Measurements from ENCODE around the gene NUP188. TPM values are rescaled to one million over a fixed set of nuclear protein-coding genes. Genes with fewer than 3 reads are reported as not detected.

Gene NUP188
- total and polyA plus RNA-seq, 2 experiments from 2014 or later = 25.5 to 117 TPM

GRCh38 chr9:129023908-129024233, 76.4 kb downstream of the NUP188 start:
- H3K4me2 ChIP-seq = no peak overlapping the region
- no peak overlapping the region for H3K4me3 Mint-ChIP-seq
- no peak for ATAC-seq

More at GRCh38 chr9:129023908-129024233, 76.4 kb downstream of the NUP188 start:
- H3K36me3 Mint-ChIP-seq (ENCODE audit: low read depth) = peaks cover 2% of the 10 kb centered on the region; the same call in 2 of the 3 replicates
- peaks cover 22% of the 10 kb centered on the region for H4K20me1 ChIP-seq (replicated peaks; ENCODE audit: insufficient read depth)
- H3K27ac Mint-ChIP-seq = peak overlapping the region; percentile 31; the same call in 1 of the 2 replicates
- no peak overlapping the region for H3K27ac ChIP-seq (ENCODE audit: low read depth)
- H3K9me3 Mint-ChIP-seq = no peaks in the 10 kb centered on the region
- H3K4me1 ChIP-seq (ENCODE audit: insufficient read depth) = peaks cover 9% of the 10 kb centered on the region
- H2AFZ ChIP-seq = no peak overlapping the region
- no peak overlapping the region for H3K4me3 ChIP-seq
- H3K36me3 ChIP-seq (ENCODE audit: insufficient read depth) = no peaks in the 10 kb centered on the region
- TF ChIP-seq CREB1 (CRISPR knock-in tag; IDR thresholded peaks at IDR 0.05; ENCODE audit: low read depth) (no peak), POLR2AphosphoS5 (IDR thresholded peaks at IDR 0.05; ENCODE audit: low read depth) (no peak), ZNF462 (CRISPR knock-in tag; IDR thresholded peaks at IDR 0.05) (no peak), EZH2 (IDR thresholded peaks at IDR 0.05; ENCODE audit: low read depth, unreplicated experiment) (no peak), CTCF (conservative IDR thresholded peaks at IDR 0.05; ENCODE audit: low read depth in 2 of 2) (no peak), EZH2phosphoT487 (IDR thresholded peaks at IDR 0.05; ENCODE audit: unreplicated experiment) (no peak), NANOG (IDR thresholded peaks at IDR 0.05; ENCODE audit: borderline replicate concordance) (no peak), REST (IDR thresholded peaks at IDR 0.05; ENCODE audit: unreplicated experiment) (no peak), JUNB (IDR thresholded peaks at IDR 0.05; ENCODE audit: unreplicated experiment) (no peak), STAT1 (IDR thresholded peaks at IDR 0.05; ENCODE audit: unreplicated experiment) (no peak), ZNF114 (CRISPR knock-in tag; IDR thresholded peaks at IDR 0.05) (no peak), ETS1 (IDR thresholded peaks at IDR 0.05) (no peak)
- H3K9me2 ChIP-seq (ENCODE audit: insufficient read depth) = no peaks in the 10 kb centered on the region
- no peaks in the 10 kb centered on the region for H3K27me3 ChIP-seq (ENCODE audit: insufficient read depth)
- peaks cover 41% of the 10 kb centered on the region for H3K79me2 ChIP-seq (replicated peaks; ENCODE audit: insufficient read depth)
- DNase-seq (ENCODE audit: low spot score) = no peak
- peaks cover 26% of the 10 kb centered on the region for H3K4me1 Mint-ChIP-seq
- no peaks in the 10 kb centered on the region for H3F3A ChIP-seq (replicated peaks; ENCODE audit: low read depth)
- peaks cover under 1% of the 10 kb centered on the region for H3K27me3 Mint-ChIP-seq (ENCODE audit: insufficient read depth, low read depth, poor library complexity)

Measured in GM23338 (cell line).